Sigmoid colon (tissue), 7 donors: ENCODE results near the gene LCLAT1. TPM values are rescaled to one million over a fixed set of nuclear protein-coding genes. Genes with fewer than 3 reads are reported as not detected.
A peak's percentile ranks its signal among the peaks of the same experiment; 100 is the strongest.

Experiments
- DNase-seq: peaks from one replicate; pipeline ENCODE4 v3.0.0-alpha.2; 2019
- H3K27ac ChIP-seq, 4 donors: fragments of 200-600 bp; sonication (generic); one replicate each; pipeline ENCODE4 v1.5.1; 2016 to 2019; ENCODE audit warnings: mild to moderate bottlenecking in 1 of 4
- H3K27me3 ChIP-seq, 3 donors: fragments of 200-600 bp; sonication (generic); one replicate each; pipeline ENCODE4 v1.5.1; 2019; ENCODE audit warnings: mild to moderate bottlenecking in 1 of 3
- H3K36me3 ChIP-seq, 4 donors: fragments of 200-600 bp; sonication (generic); one replicate each; pipeline ENCODE4 v1.5.1; 2016 to 2019
- H3K4me1 ChIP-seq, 4 donors: fragments of 200-600 bp; sonication (generic); one replicate each; pipeline ENCODE4 v1.5.1; 2017 to 2019
- H3K4me3 ChIP-seq, 4 donors: fragments of 200-600 bp; sonication (generic); one replicate each; pipeline ENCODE4 v1.5.1; 2017 to 2019; ENCODE audit warnings: mild to moderate bottlenecking in 2 of 4, moderate library complexity in 1 of 4
- H3K9me3 ChIP-seq, 4 donors: fragments of 200-600 bp in 3 of 4; sonication (generic) in 3 of 4; one replicate each; pipeline versions ENCODE4 v1.5.1 to v1.6.1; 2013 to 2019
- EP300 ChIP-seq, 4 donors: sonication (generic); formaldehyde crosslinking; IDR thresholded peaks; one replicate each; pipeline ENCODE4 v1.6.1; 2017; ENCODE audit warnings: antibody characterized with exemption in 4 of 4
- POLR2A ChIP-seq, 2 donors: fragments of 450-650 bp; IDR thresholded peaks; one replicate each; pipeline ENCODE4 v1.6.1; 2016; ENCODE audit warnings: antibody characterized with exemption in 2 of 2, mild to moderate bottlenecking in 2 of 2, moderate library complexity in 2 of 2
- POLR2AphosphoS5 ChIP-seq, 4 donors: sonication (generic); formaldehyde crosslinking; IDR thresholded peaks; one replicate each; pipeline ENCODE4 v1.6.1; 2017; ENCODE audit warnings: antibody characterized with exemption in 4 of 4
- WGBS, 2 donors: extraction: QIAGEN DNeasy Blood & Tissue Kit; methylation state at CpG; one replicate each; pipeline ENCODE4 v1.1.7; 2013; 5-methylcytosine and 5-hydroxymethylcytosine counted together
- intact Hi-C: fragments of 100-400 bp; cut with DNase I; formaldehyde crosslinking; loops from one replicate; pipeline ENCODE4 v1.15.1; 2023
- polyA plus RNA-seq, 3 donors: library from polyadenylated mRNA; stranded (reverse); fragments of 200-250 nt; gene quantifications; one replicate each; pipeline ENCODE4 v1.2.3, GENCODE V29; 2013
- small RNA-seq, 3 donors: library from RNA; depleted of rRNA; stranded (forward); fragments of <200 nt; gene quantifications; one replicate each; pipeline ENCODE3, GENCODE V24; 2016
- total RNA-seq, 4 donors: library from RNA; depleted of rRNA; stranded (reverse); fragments of >200 nt; gene quantifications; one replicate each; pipeline ENCODE4 v1.1.0, GENCODE V29; 2016
- TF ChIP-seq, protein P1 (sequence below), 4 experiments: fragments of 450-650 bp in 3 of 4; fragments of 200-600 bp in 1 of 4; IDR thresholded peaks; one replicate each; pipeline ENCODE4 v1.5.1; 2016 to 2019; ENCODE audit warnings: antibody characterized with exemption in 4 of 4, mild to moderate bottlenecking in 3 of 4, moderate library complexity in 2 of 4
- donor health status: healthy with polysubstance abuse.
- donor health status: Bipolar disorder and iron deficiency.
- donor health status: healthy.

The LCLAT1 gene
- total and polyA plus RNA-seq, 7 donors: 1.2 to 17.2 (median 10.0) TPM

DNA sequence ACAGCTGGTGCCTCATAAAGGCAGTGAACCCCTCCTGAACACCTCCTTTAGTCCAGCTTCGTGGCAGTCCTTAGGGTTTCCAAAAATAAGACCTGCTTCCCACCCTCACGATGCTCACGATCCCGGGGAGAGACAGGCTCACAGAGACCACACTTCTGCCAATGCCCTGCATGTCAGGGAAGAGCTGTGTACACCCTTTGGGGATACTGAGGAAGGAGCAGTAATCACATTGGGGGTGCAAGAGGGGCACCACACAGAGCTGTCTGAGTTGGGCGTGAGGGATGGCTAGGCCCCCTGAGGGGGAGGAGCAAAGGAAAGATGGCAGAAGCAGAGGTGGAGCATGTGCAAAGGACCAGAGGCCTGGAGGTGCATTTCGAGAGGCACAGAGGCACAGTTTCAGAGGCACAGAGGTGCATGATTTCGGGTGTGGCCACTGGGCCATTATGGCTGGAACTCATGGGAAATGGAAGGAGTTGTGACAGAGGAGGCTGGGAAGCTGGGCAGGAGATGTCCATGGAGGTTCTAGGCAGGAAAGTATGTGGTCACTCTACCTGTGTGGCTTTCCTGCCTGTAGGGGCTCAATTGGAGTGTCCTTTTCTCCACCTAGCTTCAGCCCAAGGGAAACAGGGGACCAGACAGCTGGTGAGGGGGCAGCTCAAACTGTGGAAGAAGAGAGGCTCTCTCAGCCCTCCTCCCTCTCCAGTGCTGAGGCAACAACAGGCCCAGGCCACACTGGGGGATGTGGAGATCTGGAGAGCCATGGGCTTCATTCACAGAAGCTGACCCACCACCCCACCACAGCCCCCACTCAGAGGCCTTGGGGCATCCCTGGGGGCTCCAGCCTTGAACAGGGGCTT lies 244.3 kb downstream of the LCLAT1 start:
- TF ChIP-seq EP300 (IDR thresholded peaks at IDR 0.05): no peak
- TF ChIP-seq, protein P1, sequence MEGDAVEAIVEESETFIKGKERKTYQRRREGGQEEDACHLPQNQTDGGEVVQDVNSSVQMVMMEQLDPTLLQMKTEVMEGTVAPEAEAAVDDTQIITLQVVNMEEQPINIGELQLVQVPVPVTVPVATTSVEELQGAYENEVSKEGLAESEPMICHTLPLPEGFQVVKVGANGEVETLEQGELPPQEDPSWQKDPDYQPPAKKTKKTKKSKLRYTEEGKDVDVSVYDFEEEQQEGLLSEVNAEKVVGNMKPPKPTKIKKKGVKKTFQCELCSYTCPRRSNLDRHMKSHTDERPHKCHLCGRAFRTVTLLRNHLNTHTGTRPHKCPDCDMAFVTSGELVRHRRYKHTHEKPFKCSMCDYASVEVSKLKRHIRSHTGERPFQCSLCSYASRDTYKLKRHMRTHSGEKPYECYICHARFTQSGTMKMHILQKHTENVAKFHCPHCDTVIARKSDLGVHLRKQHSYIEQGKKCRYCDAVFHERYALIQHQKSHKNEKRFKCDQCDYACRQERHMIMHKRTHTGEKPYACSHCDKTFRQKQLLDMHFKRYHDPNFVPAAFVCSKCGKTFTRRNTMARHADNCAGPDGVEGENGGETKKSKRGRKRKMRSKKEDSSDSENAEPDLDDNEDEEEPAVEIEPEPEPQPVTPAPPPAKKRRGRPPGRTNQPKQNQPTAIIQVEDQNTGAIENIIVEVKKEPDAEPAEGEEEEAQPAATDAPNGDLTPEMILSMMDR (IDR thresholded peaks at IDR 0.05): no peak
- TF ChIP-seq POLR2AphosphoS5 (IDR thresholded peaks at IDR 0.05): no peak
- TF ChIP-seq POLR2A (IDR thresholded peaks at IDR 0.05): no peak
- H3K36me3 ChIP-seq: no peaks in the 10 kb centered on the region
- intact Hi-C loops: no loop called here
- no peak overlapping the region for H3K4me3 ChIP-seq
- peak; percentile 25 for DNase-seq
- H3K9me3 ChIP-seq: no peaks in the 10 kb centered on the region
- peak overlapping the region in 1 of 4 donors; percentile 86 for H3K27ac ChIP-seq
- WGBS, 2 donors: 90 to 91% methylated on average over 7 of the region's 7 CpGs
- peaks cover 0 to 50% (median 36%) of the 10 kb centered on the region in 4 donors for H3K4me1 ChIP-seq
- H3K27me3 ChIP-seq: no peaks in the 10 kb centered on the region

DNA sequence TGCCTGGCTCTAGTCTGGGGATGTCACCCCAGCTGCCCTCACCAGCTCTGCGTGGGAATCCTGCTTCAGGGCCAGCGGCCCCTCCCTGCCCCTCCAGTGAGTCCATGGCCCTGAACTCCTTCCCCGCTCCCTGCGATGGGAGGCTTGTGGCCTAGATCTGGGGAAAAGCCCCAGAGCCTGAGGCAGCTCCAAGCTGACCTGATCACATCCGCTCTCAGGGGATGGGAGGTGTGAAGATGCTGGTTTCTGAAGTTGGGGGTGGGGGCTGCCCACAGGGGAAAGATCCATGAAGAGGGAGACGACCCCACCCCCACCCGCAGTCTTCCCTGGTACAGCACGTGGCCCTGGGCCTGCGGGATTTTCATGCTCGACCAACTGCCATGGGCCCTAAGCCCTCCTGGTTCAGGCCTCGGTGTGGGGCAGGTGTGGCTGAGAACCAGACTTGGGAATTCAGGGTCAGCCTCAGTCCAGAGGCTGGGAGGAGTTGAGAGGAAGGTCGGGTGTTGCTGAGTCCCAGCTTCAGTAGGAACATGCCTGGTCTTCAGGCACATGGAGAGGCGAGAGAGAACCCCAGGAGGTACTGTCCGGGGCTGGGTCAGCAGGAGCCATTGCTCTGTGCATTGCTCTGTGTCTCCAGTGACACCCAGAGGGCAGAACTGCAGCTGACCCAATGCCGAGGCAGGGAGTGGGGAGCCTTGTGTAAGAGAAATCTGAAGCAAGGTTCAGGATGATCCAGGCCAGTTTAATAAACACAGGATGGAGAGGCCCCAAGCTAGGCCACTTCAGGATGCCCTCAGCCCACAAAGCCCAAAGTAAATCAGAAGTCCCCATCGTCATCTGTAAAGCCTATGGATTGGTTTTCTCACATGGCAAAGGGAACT lies 245.1 kb downstream of the LCLAT1 start:
- Histone ChIP-seq H3K4me3 (no peak overlapping the region), H3K9me3 (no peaks in the 10 kb centered on the region), H3K4me1 (peaks cover 0 to 41% (median 32%) of the 10 kb centered on the region in 4 donors), H3K27ac (peak overlapping the region in 1 of 4 donors; percentile 86), H3K36me3 (no peaks in the 10 kb centered on the region), H3K27me3 (no peaks in the 10 kb centered on the region)
- TF ChIP-seq EP300 (IDR thresholded peaks at IDR 0.05) (no peak), POLR2AphosphoS5 (IDR thresholded peaks at IDR 0.05) (no peak), POLR2A (IDR thresholded peaks at IDR 0.05) (no peak)
- TF ChIP-seq, protein P1 (IDR thresholded peaks at IDR 0.05): no peak
- 89 to 91% methylated on average over 16 of the region's 16 CpGs for WGBS, 2 donors
- peak; percentile 56 for DNase-seq
- intact Hi-C loops: no loop called here

DNA sequence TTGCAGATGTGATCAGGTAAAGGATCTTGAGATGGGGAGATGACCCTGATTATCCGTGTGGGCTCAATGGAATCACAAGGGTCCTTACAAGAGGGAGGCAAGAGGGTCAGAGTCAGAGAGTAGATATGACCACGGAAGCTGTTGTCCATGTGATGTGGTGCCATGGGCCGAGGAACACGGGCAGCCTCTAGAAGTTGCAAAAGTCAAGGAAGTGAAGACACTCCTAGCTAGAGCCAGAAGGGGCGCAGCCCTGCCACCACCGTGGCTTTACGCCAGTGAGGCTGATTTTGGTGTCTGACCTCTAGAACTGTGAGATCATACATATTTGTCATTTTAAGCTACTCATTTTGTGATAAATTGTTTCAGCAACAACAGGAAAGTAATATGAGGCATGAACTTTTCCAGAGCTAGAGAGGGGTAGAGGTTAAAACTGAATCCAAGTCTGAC lies 245.8 kb downstream of the LCLAT1 start:
- intact Hi-C loops: no loop called here
- Histone ChIP-seq H3K4me1 (peaks cover 0 to 41% (median 32%) of the 10 kb centered on the region in 4 donors), H3K27ac (no peak overlapping the region), H3K4me3 (no peak overlapping the region), H3K9me3 (no peaks in the 10 kb centered on the region), H3K27me3 (no peaks in the 10 kb centered on the region), H3K36me3 (no peaks in the 10 kb centered on the region)
- WGBS, 2 donors: 89% methylated on average over 7 of the region's 7 CpGs
- TF ChIP-seq, protein P1 (IDR thresholded peaks at IDR 0.05): no peak
- no peak for TF ChIP-seq POLR2AphosphoS5 (IDR thresholded peaks at IDR 0.05)
- TF ChIP-seq POLR2A (IDR thresholded peaks at IDR 0.05): no peak
- no peak for TF ChIP-seq EP300 (IDR thresholded peaks at IDR 0.05)
- DNase-seq: peak; percentile 40

Small RNA genes lying within 50 kb of the gene (small RNA-seq; reads per million reads assigned to genes)
- gene AC073255.1: 0 reads per million in 3 donors

Other genes starting within 250 kb of the LCLAT1 start
- gene LBH, start 215.7 kb upstream of the LCLAT1 start, total RNA-seq: 10 to 100 TPM; 11.4 to 25.0 (median 22.2) TPM
- 10 to 100 TPM in 1 of 3 donors, 1 to 10 TPM in 2; 4.2 to 51.8 (median 5.3) TPM for gene LBH, start 215.7 kb upstream of the LCLAT1 start, polyA plus RNA-seq